Thoracic aorta (tissue), 2 donors: ENCODE results near the gene WWC2. TPM values are rescaled to one million over a fixed set of nuclear protein-coding genes. Genes with fewer than 3 reads are reported as not detected.

Source experiments
- ATAC-seq: fragments of 150-250 bp; one replicate; pipeline ENCODE4 v1.8.0; 2017; ENCODE audit warnings: low read depth; ENCODE audit not compliant: insufficient number of reproducible peaks, low FRiP score
- DNase-seq: peaks from one replicate; pipeline ENCODE4 v3.0.0-alpha.2; 2020; ENCODE audit warnings: low spot score
- H3K27ac ChIP-seq, 2 donors: fragments of 200-600 bp; sonication (generic); 1 replicate in 1 of 2; 2 replicates in 1 of 2; pipeline ENCODE4 v1.5.1; 2016; ENCODE audit warnings: mild to moderate bottlenecking in 2 of 2, moderate library complexity in 2 of 2
- H3K27me3 ChIP-seq: fragments of 200-600 bp; sonication (generic); replicated peaks from 2 replicates; pipeline ENCODE4 v1.6.0; 2016; ENCODE audit warnings: mild to moderate bottlenecking; ENCODE audit not compliant: insufficient read depth
- H3K36me3 ChIP-seq: fragments of 200-600 bp; sonication (generic); one replicate; pipeline ENCODE4 v1.5.1; 2016
- H3K4me1 ChIP-seq, 2 donors: fragments of 200-600 bp; sonication (generic); 1 replicate in 1 of 2; 2 replicates in 1 of 2; pipeline versions ENCODE4 v1.5.1 to v1.6.0; 2016; ENCODE audit warnings: low read depth in 2 of 2, mild to moderate bottlenecking in 1 of 2; ENCODE audit not compliant: control insufficient read depth in 1 of 2
- H3K4me3 ChIP-seq: fragments of 200-600 bp; sonication (generic); 2 replicates; pipeline ENCODE4 v1.5.1; 2016; ENCODE audit warnings: mild to moderate bottlenecking
- H3K9me3 ChIP-seq: fragments of 200-600 bp; sonication (generic); 2 replicates; pipeline ENCODE4 v1.5.1; 2016
- CTCF ChIP-seq: fragments of 200-600 bp; sonication (generic); IDR thresholded peaks from one replicate; pipeline ENCODE4 v1.5.1; 2019; ENCODE audit warnings: antibody characterized with exemption
- total RNA-seq, 2 donors: library from RNA; depleted of rRNA; stranded (reverse); fragments of >200 nt; gene quantifications; one replicate each; pipeline versions ENCODE4 v1.1.0 to v1.2.3, GENCODE V29; 2016

WWC2 gene
- total RNA-seq, 2 donors from 2014 or later: 21.1 to 44.8 TPM

- peak; percentile 76 for TF ChIP-seq CTCF
- no peak overlapping the region for H3K27ac ChIP-seq
- no peak overlapping the region for H3K4me3 ChIP-seq
- H3K9me3 ChIP-seq: no peaks in the 10 kb centered on the region
- peaks cover 11% of the 10 kb centered on the region for H3K36me3 ChIP-seq
- H3K27me3 ChIP-seq: no peaks in the 10 kb centered on the region
- DNase-seq: no peak
- ATAC-seq: peak; percentile 18
- H3K4me1 ChIP-seq: peaks cover 0 to 8% of the 10 kb centered on the region in 2 donors
Observed at GRCh38 chr4:183256756-183257385, 157.8 kb downstream of the WWC2 start.

GRCh38 chr4:183257808-183258207 lies 158.8 kb downstream of the WWC2 start:
- DNase-seq (no peak), ATAC-seq (no peak)
- H3K9me3 ChIP-seq: no peaks in the 10 kb centered on the region
- no peak overlapping the region for H3K27ac ChIP-seq
- TF ChIP-seq CTCF: no peak
- H3K4me1 ChIP-seq: peaks cover 0 to 15% of the 10 kb centered on the region in 2 donors
- H3K36me3 ChIP-seq: peaks cover 6% of the 10 kb centered on the region
- no peaks in the 10 kb centered on the region for H3K27me3 ChIP-seq
- no peak overlapping the region for H3K4me3 ChIP-seq

- Histone ChIP-seq H3K9me3 (no peaks in the 10 kb centered on the region), H3K27me3 (no peaks in the 10 kb centered on the region), H3K4me1 (peaks cover 0 to 15% of the 10 kb centered on the region in 2 donors), H3K36me3 (peaks cover 6% of the 10 kb centered on the region), H3K27ac (no peak overlapping the region), H3K4me3 (no peak overlapping the region)
- no peak for TF ChIP-seq CTCF
- DNase-seq: no peak
- no peak for ATAC-seq
Observed at GRCh38 chr4:183260491-183261151, 161.6 kb downstream of the WWC2 start.

GRCh38 chr4:183261953-183262775 lies 163.1 kb downstream of the WWC2 start:
- Histone ChIP-seq H3K27me3 (no peaks in the 10 kb centered on the region), H3K9me3 (no peaks in the 10 kb centered on the region), H3K27ac (peak overlapping the region in 1 of 2 donors; percentile 5), H3K4me3 (no peak overlapping the region), H3K4me1 (peaks cover 0 to 7% of the 10 kb centered on the region in 2 donors), H3K36me3 (peaks cover 6% of the 10 kb centered on the region)
- ATAC-seq (peak; percentile 40), DNase-seq (peak; percentile 59)
- TF ChIP-seq CTCF: peak; percentile 66

GRCh38 chr4:183262776-183263100 lies 163.7 kb downstream of the WWC2 start:
- H3K27ac ChIP-seq: no peak overlapping the region
- H3K4me3 ChIP-seq: no peak overlapping the region
- no peaks in the 10 kb centered on the region for H3K9me3 ChIP-seq
- no peak for ATAC-seq
- no peaks in the 10 kb centered on the region for H3K27me3 ChIP-seq
- DNase-seq: no peak
- H3K4me1 ChIP-seq: peaks cover 0 to 7% of the 10 kb centered on the region in 2 donors
- peaks cover 9% of the 10 kb centered on the region for H3K36me3 ChIP-seq
- no peak for TF ChIP-seq CTCF
